PC-3 (cell line): ENCODE data around the gene HEPACAM2.

Experiments
- EZH2phosphoT487 ChIP-seq: fragments of 300-600 bp; sonication (generic); IDR thresholded peaks from 2 replicates; pipeline ENCODE4 v1.6.1; 2018; ENCODE audit warnings: mild to moderate bottlenecking, antibody characterized with exemption, low read length, borderline replicate concordance
- TF ChIP-seq, protein P1 (sequence below): fragments of 300-600 bp; sonication (generic); conservative IDR thresholded peaks from 2 replicates; pipeline ENCODE4 v1.5.1; 2017; ENCODE audit warnings: antibody characterized with exemption, low read depth, mild to moderate bottlenecking, low read length

GRCh38 chr7:93164766-93165165 is 61.5 kb downstream of the HEPACAM2 start:
- TF ChIP-seq, protein P1, sequence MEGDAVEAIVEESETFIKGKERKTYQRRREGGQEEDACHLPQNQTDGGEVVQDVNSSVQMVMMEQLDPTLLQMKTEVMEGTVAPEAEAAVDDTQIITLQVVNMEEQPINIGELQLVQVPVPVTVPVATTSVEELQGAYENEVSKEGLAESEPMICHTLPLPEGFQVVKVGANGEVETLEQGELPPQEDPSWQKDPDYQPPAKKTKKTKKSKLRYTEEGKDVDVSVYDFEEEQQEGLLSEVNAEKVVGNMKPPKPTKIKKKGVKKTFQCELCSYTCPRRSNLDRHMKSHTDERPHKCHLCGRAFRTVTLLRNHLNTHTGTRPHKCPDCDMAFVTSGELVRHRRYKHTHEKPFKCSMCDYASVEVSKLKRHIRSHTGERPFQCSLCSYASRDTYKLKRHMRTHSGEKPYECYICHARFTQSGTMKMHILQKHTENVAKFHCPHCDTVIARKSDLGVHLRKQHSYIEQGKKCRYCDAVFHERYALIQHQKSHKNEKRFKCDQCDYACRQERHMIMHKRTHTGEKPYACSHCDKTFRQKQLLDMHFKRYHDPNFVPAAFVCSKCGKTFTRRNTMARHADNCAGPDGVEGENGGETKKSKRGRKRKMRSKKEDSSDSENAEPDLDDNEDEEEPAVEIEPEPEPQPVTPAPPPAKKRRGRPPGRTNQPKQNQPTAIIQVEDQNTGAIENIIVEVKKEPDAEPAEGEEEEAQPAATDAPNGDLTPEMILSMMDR, result no peak
- TF ChIP-seq EZH2phosphoT487, result no peak
